ENCODE measurements around the gene CD207. TPM values are rescaled to one million over a fixed set of nuclear protein-coding genes. Genes with fewer than 3 reads are reported as not detected.

The CD207 gene
- total RNA-seq, 4 donors from 2014 or later: 0.39 to 0.92 TPM; not detected in 2

DNA sequence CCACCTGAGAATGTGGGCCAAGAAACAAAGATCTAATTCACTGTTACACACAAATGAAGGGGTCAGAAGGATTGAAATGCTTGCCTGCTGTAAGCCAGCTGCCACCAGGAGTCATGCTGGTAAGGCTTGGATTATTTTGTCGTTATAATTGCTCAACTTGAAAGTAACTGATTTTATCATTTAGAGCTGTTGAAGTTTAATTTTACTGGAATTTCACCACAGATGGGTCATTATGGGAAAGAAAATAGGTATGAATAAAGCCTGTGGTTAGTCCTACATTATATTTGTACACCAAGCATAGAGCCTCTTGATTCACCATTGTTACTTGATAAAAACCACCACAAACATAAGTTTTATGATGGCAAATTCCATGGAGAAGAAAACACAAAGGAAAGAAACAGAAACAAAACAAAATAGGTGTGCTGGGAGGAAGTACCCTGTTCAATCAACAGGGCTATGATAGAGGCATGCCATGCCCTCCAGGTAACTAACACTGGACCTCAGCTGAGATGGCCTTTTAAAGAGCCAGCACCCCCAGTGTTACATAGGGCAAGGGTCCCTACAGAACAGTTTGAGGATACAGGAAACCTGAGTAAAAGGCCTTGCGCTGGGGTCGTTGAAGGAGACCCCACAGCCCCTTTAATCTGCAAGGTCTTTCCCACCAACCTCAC is 18.2 kb downstream of the CD207 start:
- Histone ChIP-seq H3K36me3 (no peaks in the 10 kb centered on the region), H3K27ac (no peak overlapping the region), H3K4me1 (no peaks in the 10 kb centered on the region), H3K9me3 (no peaks in the 10 kb centered on the region), H3K27me3 (peaks cover 45% of the 10 kb centered on the region), H3K4me3 (no peak overlapping the region)
- no peak for TF ChIP-seq EP300 (IDR thresholded peaks at IDR 0.05)
- no peak for ATAC-seq
- WGBS, 2 donors (ENCODE audit: low coverage in 1 of 2): 75 to 100% methylated on average over 3 of the region's 3 CpGs

- peaks cover 45% of the 10 kb centered on the region for H3K27me3 ChIP-seq
- H3K36me3 ChIP-seq: no peaks in the 10 kb centered on the region
- 67 to 73% methylated on average over 1 to 4 of the region's 5 CpGs for WGBS, 2 donors (ENCODE audit: low coverage in 1 of 2)
- H3K27ac ChIP-seq: no peak overlapping the region
- no peaks in the 10 kb centered on the region for H3K9me3 ChIP-seq
- no peak overlapping the region for H3K4me3 ChIP-seq
- ATAC-seq: no peak
- H3K4me1 ChIP-seq: no peaks in the 10 kb centered on the region
- no peak for TF ChIP-seq POLR2A (IDR thresholded peaks at IDR 0.05)
Measured at GRCh38 chr2:70816726-70817125, 18.9 kb downstream of the CD207 start.

DNA sequence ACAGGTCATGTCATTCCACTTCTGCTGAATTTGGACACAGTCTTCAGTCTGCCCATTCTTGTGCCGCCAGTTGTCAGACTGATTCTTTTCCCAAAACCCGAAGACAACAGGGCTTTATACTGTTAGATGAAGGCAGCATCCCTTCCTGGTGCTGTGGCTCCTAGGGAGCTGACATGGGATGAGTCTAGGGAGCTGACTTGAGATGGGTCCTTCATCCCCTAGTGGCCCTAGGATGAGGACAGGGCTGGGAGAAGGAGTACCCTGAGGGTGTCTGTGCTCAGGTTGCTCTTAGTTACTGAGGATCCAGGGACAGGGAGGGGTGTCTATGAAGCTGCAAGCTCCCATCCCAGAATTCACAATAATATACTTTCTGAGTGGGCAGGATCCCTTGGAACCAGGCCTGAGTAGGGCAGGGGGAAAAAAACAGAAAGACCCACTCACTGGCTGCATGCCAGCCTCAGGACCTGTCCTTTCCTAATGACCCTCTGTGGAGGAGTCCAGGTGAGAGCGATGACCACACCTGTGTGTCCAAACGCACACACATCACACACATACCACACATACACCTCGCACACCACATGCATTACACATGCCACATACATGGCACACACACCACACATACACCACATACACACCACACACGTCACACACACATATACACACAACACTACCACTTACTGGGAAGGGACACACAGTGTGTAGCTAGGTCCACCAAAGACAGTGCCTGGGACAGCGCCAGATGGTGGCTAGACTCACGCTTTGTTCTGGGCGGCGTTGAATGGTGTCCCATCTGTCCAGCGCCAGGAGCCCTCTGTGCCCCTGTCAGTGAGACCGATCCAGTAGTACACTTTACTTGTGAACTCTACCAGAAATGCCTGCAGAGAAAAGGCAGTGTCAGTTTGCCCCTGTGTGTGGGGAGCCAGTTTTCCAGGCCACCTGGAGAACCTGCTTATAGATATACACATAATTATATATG is 26.3 kb downstream of the CD207 start:
- no peaks in the 10 kb centered on the region for H3K36me3 ChIP-seq
- TF ChIP-seq EP300 (IDR thresholded peaks at IDR 0.05) (no peak), POLR2AphosphoS5 (IDR thresholded peaks at IDR 0.05) (no peak), POLR2A (IDR thresholded peaks at IDR 0.05) (no peak)
- TF ChIP-seq, protein P1, sequence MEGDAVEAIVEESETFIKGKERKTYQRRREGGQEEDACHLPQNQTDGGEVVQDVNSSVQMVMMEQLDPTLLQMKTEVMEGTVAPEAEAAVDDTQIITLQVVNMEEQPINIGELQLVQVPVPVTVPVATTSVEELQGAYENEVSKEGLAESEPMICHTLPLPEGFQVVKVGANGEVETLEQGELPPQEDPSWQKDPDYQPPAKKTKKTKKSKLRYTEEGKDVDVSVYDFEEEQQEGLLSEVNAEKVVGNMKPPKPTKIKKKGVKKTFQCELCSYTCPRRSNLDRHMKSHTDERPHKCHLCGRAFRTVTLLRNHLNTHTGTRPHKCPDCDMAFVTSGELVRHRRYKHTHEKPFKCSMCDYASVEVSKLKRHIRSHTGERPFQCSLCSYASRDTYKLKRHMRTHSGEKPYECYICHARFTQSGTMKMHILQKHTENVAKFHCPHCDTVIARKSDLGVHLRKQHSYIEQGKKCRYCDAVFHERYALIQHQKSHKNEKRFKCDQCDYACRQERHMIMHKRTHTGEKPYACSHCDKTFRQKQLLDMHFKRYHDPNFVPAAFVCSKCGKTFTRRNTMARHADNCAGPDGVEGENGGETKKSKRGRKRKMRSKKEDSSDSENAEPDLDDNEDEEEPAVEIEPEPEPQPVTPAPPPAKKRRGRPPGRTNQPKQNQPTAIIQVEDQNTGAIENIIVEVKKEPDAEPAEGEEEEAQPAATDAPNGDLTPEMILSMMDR (IDR thresholded peaks at IDR 0.05): no peak
- ATAC-seq: no peak
- H3K27me3 ChIP-seq: peaks cover 11% of the 10 kb centered on the region
- 85 to 88% methylated on average over 5 to 10 of the region's 12 CpGs for WGBS, 2 donors (ENCODE audit: low coverage in 1 of 2)
- no peak overlapping the region for H3K27ac ChIP-seq
- H3K4me3 ChIP-seq: no peak overlapping the region
- no peaks in the 10 kb centered on the region for H3K9me3 ChIP-seq
- H3K4me1 ChIP-seq: no peaks in the 10 kb centered on the region

DNA sequence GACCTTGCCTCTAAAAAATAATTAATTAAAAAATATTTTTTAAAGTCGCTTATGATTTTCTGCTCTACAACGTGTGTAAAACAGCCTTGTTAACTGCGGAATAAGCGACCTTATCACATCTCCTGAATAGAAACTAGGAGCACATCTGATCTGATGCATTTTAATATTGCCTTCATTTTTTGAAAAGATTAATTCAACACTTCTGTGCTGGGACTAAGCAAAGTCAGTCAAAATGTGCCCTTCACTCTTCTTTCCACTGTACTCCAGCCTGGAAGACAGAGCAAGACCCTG is 27.8 kb downstream of the CD207 start:
- 85 to 95% methylated on average over 4 of the region's 4 CpGs for WGBS, 2 donors (ENCODE audit: low coverage in 1 of 2)
- Histone ChIP-seq H3K4me3 (no peak overlapping the region), H3K9me3 (no peaks in the 10 kb centered on the region), H3K4me1 (no peaks in the 10 kb centered on the region), H3K27ac (no peak overlapping the region), H3K36me3 (no peaks in the 10 kb centered on the region), H3K27me3 (peaks cover 11% of the 10 kb centered on the region)
- ATAC-seq: no peak
- TF ChIP-seq, protein P1 (IDR thresholded peaks at IDR 0.05): no peak
- TF ChIP-seq POLR2A (IDR thresholded peaks at IDR 0.05) (no peak), EP300 (IDR thresholded peaks at IDR 0.05) (no peak), POLR2AphosphoS5 (IDR thresholded peaks at IDR 0.05) (no peak)

DNA sequence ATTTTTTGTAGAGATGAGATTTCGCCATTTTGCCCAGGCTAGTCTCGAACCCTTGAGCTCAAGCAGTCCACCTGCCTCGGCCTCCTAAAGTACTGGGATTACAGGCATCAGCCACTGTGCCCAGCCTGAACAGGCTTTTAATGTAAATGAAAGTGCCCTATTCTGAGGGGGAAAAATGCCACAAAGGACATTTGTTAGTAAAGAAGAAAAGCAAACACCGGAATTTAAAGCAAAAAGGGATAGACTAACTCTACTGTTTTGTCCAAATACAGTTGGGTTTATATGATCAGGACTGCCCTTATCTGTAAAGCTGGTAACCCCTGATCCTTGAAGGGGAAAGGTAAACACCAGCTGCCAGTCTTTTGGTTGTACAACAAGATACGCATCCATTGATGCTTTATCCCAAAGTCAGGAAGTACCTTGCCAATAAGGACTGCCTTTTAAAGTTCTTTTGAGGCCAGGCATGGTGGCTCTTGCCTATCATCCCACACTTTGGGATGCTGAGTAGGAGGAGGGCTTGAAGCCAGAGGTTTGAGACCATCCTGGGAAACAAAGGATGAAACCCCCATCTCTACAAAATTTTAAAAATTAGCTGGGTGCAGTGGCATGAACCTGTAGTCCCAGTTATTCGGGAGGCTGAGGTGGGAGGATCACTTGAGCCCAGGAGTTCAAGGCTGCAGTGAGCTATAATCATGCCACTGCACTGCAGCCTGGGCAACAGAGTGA is 28.4 kb downstream of the CD207 start:
- Histone ChIP-seq H3K4me1 (no peaks in the 10 kb centered on the region), H3K4me3 (no peak overlapping the region), H3K9me3 (no peaks in the 10 kb centered on the region), H3K36me3 (no peaks in the 10 kb centered on the region), H3K27ac (no peak overlapping the region), H3K27me3 (peaks cover 11% of the 10 kb centered on the region)
- ATAC-seq: no peak
- TF ChIP-seq EP300 (IDR thresholded peaks at IDR 0.05) (no peak), POLR2A (IDR thresholded peaks at IDR 0.05) (no peak), POLR2AphosphoS5 (IDR thresholded peaks at IDR 0.05) (no peak)
- TF ChIP-seq, protein P1 (IDR thresholded peaks at IDR 0.05): no peak
- WGBS, 2 donors (ENCODE audit: low coverage in 1 of 2): 73 to 84% methylated on average over 6 of the region's 6 CpGs

Measured in gastroesophageal sphincter (tissue), 4 donors.